Measurements from ENCODE around the gene COLEC12.
"Not testable (repeated sequence)": the region's sequence is repeated elsewhere in the genome, so short reads cannot be mapped to it uniquely, and the experiment has no call there.

Gene COLEC12

GRCh38 chr18:318791-319291 is 181.7 kb downstream of the COLEC12 start:
- DNase-seq (ENCODE audit: low read depth) = no peak

DNA sequence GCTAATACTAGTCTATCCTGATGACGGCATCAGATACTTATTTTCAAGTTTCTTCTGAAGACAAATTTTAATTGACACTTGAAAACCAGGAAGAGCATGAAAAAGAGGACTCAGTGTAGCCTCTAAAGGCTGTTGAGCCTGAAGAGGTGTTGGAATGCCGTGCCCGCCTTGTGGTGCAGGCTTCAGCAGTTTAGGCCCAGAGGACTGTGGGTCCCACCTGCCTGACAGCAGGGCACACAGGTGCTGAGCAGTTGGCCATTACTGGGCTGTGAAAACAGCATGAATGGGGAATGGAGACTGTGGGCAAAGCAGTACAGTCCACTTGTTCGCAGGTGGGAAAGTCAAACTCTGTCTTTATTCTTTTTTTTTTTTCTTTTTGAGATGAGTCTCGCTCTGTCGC is 182.9 kb downstream of the COLEC12 start:
- DNase-seq (ENCODE audit: low read depth) = no peak

GRCh38 chr18:316393-316792 is 184.1 kb downstream of the COLEC12 start:
- DNase-seq (ENCODE audit: low read depth) = no peak

- no peak for DNase-seq (ENCODE audit: low read depth)
These were observed 186.6 kb downstream of the COLEC12 start for GRCh38 chr18:313931-314330.

DNA sequence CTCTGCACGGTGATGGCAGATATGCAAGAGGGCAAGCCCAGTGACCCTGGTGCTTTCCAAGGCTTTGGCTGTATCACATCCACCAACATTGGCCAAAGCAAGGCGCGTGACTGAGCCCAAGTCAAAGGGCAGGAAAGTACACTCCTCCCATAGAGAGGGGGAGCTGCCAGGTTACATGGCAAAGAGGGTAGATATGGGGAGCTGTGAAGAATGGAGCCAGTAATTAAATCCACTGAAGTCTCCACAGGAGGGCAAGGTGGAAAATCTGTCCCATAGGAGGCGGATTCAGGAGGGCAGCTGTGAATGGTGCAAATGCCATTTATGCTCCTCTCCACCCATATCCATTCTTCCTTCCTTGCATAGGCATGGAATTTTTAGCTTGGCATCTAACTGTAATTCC is 188.1 kb downstream of the COLEC12 start:
- no peak for DNase-seq (ENCODE audit: low read depth)

GRCh38 chr18:310042-310441 is 190.5 kb downstream of the COLEC12 start:
- DNase-seq (ENCODE audit: low read depth) = no peak

DNA sequence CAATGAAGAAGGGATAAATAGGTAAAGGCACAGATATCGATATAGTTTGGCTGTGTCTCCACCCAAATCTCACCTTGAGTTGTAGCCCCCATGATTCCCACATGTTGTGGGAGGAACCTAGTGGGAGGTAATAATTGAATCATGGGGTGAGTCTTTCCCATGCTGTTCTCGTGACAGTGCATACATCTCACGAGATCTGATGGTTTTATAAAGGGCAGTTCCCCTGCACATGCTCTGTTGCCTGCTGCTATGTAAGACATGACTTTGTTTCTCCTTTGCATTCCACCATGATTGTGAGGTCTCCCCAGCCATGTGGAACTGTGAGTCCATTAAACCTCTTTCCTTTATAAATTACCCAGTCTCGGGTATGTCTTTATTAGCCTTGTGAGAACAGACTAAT is 192.4 kb downstream of the COLEC12 start:
- not testable (repeated sequence) for DNase-seq (ENCODE audit: low read depth)

GRCh38 chr18:306608-307255 is 193.8 kb downstream of the COLEC12 start:
- no peak for DNase-seq (ENCODE audit: low read depth)

- no peak for DNase-seq (ENCODE audit: low read depth)
These were observed 195.4 kb downstream of the COLEC12 start for GRCh38 chr18:305003-305501.

DNA sequence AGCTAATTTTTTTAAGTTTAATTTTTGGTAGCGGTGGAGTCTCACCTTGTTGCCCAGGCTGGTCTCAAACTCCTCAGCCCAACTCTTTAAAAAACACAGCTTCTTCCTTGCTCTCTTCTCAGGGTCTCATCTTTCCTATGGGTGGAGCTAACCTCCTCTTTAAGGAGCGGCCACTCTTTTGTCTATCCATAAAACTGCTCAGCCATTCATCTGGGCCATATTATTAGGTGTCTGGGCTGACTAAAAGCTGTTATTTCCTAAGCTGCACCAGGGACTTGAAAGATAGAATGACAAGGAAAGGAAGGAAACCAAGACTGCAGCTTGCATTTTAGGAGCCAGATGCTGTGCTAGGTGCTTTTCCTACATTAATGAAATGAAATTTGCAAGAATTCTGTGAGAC is 196.9 kb downstream of the COLEC12 start:
- no peak for DNase-seq (ENCODE audit: low read depth)

DNA sequence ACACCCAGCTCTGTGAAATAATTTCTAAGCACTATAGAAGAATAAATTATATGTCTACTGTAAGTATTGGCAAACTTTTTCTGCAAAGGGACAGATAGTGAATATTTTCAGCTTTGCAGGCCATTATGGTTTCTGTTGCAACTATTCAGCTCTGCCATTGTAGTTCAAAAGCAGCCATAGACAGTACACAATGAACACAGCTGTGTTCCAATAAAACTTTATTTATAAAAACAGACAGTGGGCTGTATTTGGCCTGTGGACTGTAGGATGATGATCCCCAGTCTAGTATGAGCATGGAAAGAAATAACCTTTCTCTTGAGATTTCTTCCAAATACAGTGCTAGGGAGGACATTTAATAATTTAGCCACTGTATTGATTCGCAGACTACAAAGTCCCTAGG is 197.5 kb downstream of the COLEC12 start:
- no peak for DNase-seq (ENCODE audit: low read depth)

GRCh38 chr18:302097-302496 is 198.4 kb downstream of the COLEC12 start:
- DNase-seq (ENCODE audit: low read depth) = no peak

- no peak for DNase-seq (ENCODE audit: low read depth)
These were observed 202.6 kb downstream of the COLEC12 start for GRCh38 chr18:297936-298335.

DNA sequence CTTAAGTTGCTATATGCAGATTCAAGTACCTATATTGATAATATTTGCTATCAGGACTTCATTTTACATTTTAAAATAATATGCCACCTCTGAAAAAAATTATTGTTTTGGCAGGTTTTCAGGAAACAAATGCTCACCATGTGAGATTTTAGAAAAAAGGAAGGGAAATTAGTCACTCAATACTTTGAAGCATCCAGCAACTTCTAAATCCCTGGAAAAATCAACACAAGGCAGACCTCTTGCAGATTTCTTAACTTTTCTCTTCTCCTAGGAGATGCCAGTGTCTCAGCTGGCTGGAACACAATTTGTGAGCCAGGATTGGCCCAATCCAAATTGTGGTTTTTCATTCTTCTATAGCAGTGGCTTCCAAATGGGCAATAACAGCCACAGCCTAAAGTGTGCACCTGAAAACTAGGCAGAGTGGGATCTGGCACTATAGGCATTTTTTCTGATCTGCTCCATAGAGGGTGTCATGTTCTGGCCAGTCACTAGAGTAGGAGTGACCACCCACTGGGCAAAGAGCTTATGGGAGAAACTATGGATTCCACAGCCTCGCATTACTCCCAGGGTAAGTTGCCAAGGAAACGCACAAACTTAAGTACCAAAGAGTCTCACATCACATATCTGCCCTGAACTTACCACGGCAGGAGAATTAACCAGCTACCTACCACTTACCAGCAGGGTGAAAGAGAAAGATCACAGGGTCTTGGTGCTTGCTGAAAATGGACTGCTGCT is 204.6 kb downstream of the COLEC12 start:
- no peak for DNase-seq (ENCODE audit: low read depth)

DNA sequence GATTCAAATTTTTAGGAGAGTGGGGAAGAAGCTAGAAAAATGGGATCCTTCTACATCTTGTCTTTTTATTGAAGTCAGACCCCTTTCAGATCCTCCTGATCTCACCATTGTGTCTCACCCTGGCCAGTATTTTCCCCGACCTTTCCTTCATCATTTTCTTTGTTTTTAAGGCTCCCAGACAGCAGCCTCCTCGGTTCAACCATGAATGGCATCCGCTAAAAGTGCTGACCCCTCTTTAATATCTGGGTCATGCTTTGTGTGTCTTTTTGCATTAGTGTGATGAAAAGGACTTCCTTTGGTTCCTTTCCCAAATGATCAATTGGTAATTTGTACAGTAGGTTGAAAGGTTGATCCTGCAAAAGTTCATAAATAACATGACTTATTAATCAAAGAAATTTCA is 205.9 kb downstream of the COLEC12 start:
- DNase-seq (ENCODE audit: low read depth) = no peak

GRCh38 chr18:293536-293935 is 207.0 kb downstream of the COLEC12 start:
- DNase-seq (ENCODE audit: low read depth) = no peak

GRCh38 chr18:292271-292670 is 208.2 kb downstream of the COLEC12 start:
- no peak for DNase-seq (ENCODE audit: low read depth)

- DNase-seq (ENCODE audit: low read depth) = not testable (repeated sequence)
These were observed 210.5 kb downstream of the COLEC12 start for GRCh38 chr18:289970-290369.

- no peak for DNase-seq (ENCODE audit: low read depth)
These were observed 211.5 kb downstream of the COLEC12 start for GRCh38 chr18:289026-289425.

DNA sequence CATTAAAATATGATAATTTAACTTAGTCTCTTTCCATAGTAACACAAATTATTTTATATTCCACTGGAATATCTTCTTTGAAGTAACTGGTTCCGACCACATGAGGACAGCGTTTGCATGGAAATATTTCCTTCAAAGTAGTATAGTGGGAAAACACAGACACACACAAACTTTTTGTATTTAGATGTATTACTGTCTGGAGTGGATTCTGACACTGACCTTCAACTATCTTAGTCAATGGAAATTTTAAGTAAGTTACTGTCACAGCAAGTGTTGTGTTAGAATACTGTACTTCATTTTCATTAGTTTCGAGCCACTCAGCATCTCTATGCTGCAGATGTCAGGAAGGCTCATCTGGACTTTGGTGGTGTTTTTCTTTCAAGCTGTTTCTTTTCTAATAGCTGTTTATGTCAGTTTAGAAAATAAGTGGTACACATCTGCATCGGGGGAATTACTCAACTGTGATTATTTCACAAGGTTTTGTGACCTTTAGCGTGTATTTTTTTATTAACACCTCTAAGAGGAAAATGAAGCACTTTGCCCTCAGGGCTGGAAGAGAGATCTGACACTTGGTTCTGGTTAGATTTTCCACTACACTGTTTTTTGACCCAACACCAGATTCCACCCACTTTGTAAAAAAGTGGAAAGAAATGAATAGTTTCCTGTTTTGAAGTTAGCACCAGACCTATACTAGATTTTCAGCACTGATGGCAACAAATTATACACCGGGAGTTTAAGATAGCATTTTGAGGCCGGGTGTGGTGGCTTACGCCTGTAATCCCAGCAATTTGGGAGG is 213.8 kb downstream of the COLEC12 start:
- no peak for DNase-seq (ENCODE audit: low read depth)

- no peak for DNase-seq (ENCODE audit: low read depth)
These were observed 214.7 kb downstream of the COLEC12 start for GRCh38 chr18:285817-286216.

DNA sequence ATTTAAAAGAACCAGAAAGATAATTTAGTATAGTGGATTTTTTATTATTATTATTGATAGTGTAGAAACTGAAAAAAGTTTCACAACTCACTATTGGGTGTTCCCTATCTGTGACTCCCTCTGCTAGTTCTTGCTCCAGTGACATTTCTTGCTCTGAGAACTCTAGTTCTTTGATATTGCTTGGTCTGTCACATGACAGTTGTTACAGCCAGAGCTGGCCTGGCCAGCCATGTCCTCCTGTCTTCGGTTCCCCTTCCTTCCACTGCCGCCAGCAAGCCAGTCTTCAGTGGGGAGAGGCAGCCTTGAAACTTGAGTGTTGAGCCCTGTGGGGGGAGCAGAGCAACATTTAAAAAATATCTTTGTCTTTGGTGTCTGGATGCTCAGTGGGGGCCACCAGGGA is 225.0 kb downstream of the COLEC12 start:
- DNase-seq (ENCODE audit: low read depth) = no peak

- no peak for DNase-seq (ENCODE audit: low read depth)
These were observed 226.2 kb downstream of the COLEC12 start for GRCh38 chr18:274313-274712.

Measured in stimulated activated CD8-positive, alpha-beta memory T cell treated with anti-CD3 and anti-CD28 coated beads, Interleukin-4, amount 100 ng/mL, for 24 hours (primary cell).